HG03378 (cell line): ENCODE results near the gene CCSER2.
A peak's percentile ranks its signal among the peaks of the same experiment; 100 is the strongest.
"Not testable (repeated sequence)": the region's sequence is repeated elsewhere in the genome, so short reads cannot be mapped to it uniquely, and the experiment has no call there.

Experiments
- ATAC-seq: cut with Tn5 transposase; IDR thresholded peaks from one replicate; pipeline ENCODE4 v1.9.1; 2021; ENCODE audit warnings: mild to moderate bottlenecking, moderate library complexity; ENCODE audit not compliant: unreplicated experiment

The CCSER2 gene

GRCh38 chr10:84390364-84390763, 62.0 kb downstream of the CCSER2 start:
- ATAC-seq = no peak

- ATAC-seq = no peak
Observed at GRCh38 chr10:84391326-84391725, 62.9 kb downstream of the CCSER2 start.

- no peak for ATAC-seq
Observed at GRCh38 chr10:84392181-84392580, 63.8 kb downstream of the CCSER2 start.

GRCh38 chr10:84395581-84395980, 67.2 kb downstream of the CCSER2 start:
- ATAC-seq = no peak

- no peak for ATAC-seq
Observed at GRCh38 chr10:84397735-84398144, 69.4 kb downstream of the CCSER2 start.

- no peak for ATAC-seq
Observed at GRCh38 chr10:84398696-84399095, 70.3 kb downstream of the CCSER2 start.

- ATAC-seq = no peak
Observed at GRCh38 chr10:84401854-84402611, 73.6 kb downstream of the CCSER2 start.

GRCh38 chr10:84404783-84405182, 76.4 kb downstream of the CCSER2 start:
- no peak for ATAC-seq

GRCh38 chr10:84405662-84406061, 77.3 kb downstream of the CCSER2 start:
- no peak for ATAC-seq

GRCh38 chr10:84406561-84406960, 78.2 kb downstream of the CCSER2 start:
- ATAC-seq = no peak

GRCh38 chr10:84407388-84408049, 79.1 kb downstream of the CCSER2 start:
- no peak for ATAC-seq

- no peak for ATAC-seq
Observed at GRCh38 chr10:84412482-84412881, 84.1 kb downstream of the CCSER2 start.

- ATAC-seq = not testable (repeated sequence)
Observed at GRCh38 chr10:84414110-84414509, 85.7 kb downstream of the CCSER2 start.

GRCh38 chr10:84415539-84416244, 87.3 kb downstream of the CCSER2 start:
- ATAC-seq = no peak

- no peak for ATAC-seq
Observed at GRCh38 chr10:84416245-84416555, 87.8 kb downstream of the CCSER2 start.

GRCh38 chr10:84423719-84424118, 95.3 kb downstream of the CCSER2 start:
- ATAC-seq = no peak

GRCh38 chr10:84424731-84425167, 96.4 kb downstream of the CCSER2 start:
- ATAC-seq = peak; percentile 64

GRCh38 chr10:84427903-84428650, 99.7 kb downstream of the CCSER2 start:
- no peak for ATAC-seq

- no peak for ATAC-seq
Observed at GRCh38 chr10:84428711-84429110, 100.3 kb downstream of the CCSER2 start.

GRCh38 chr10:84429926-84430520, 101.6 kb downstream of the CCSER2 start:
- ATAC-seq = peak; percentile 97

- ATAC-seq = no peak
Observed at GRCh38 chr10:84432891-84433290, 104.5 kb downstream of the CCSER2 start.
